Activated naive CD8-positive, alpha-beta T cell treated with anti-CD3 and anti-CD28 coated beads for 36 hours (primary cell): Measurements from ENCODE around the gene MAP3K8. TPM values are rescaled to one million over a fixed set of nuclear protein-coding genes. Genes with fewer than 3 reads are reported as not detected.
A peak's percentile ranks its signal among the peaks of the same experiment; 100 is the strongest.
"Not testable (repeated sequence)": the region's sequence is repeated elsewhere in the genome, so short reads cannot be mapped to it uniquely, and the experiment has no call there.

Experiments
- DNase-seq: peaks from one replicate; pipeline ENCODE4 v3.0.0; 2021
- H3K27ac Mint-ChIP-seq: one replicate; pipeline ENCODE4 v1.8.0; 2022; ENCODE audit warnings: mild to moderate bottlenecking, moderate library complexity, mixed read lengths
- H3K27me3 Mint-ChIP-seq: one replicate; pipeline ENCODE4 v1.8.0; 2022; ENCODE audit warnings: mild to moderate bottlenecking, mixed read lengths
- H3K36me3 Mint-ChIP-seq: one replicate; pipeline ENCODE4 v1.8.0; 2021; ENCODE audit warnings: mild to moderate bottlenecking, mixed read lengths
- H3K4me1 Mint-ChIP-seq: one replicate; pipeline ENCODE4 v1.8.0; 2021; ENCODE audit warnings: mixed read lengths
- H3K4me3 Mint-ChIP-seq: one replicate; pipeline ENCODE4 v1.8.0; 2022; ENCODE audit warnings: mild to moderate bottlenecking, moderate library complexity, mixed read lengths
- H3K9me3 Mint-ChIP-seq: one replicate; pipeline ENCODE4 v1.8.0; 2022; ENCODE audit warnings: mixed read lengths
- total RNA-seq, 2 experiments: library from RNA; stranded (reverse); gene quantifications; one replicate each; pipeline ENCODE4 v1.2.3, GENCODE V29; 2021

The MAP3K8 gene
- total RNA-seq, 2 experiments from 2014 or later = 18.0 to 18.5 TPM

- H3K4me1 Mint-ChIP-seq = peaks cover 7% of the 10 kb centered on the region
- no peaks in the 10 kb centered on the region for H3K27me3 Mint-ChIP-seq
- H3K36me3 Mint-ChIP-seq = no peaks in the 10 kb centered on the region
- no peak overlapping the region for H3K27ac Mint-ChIP-seq
- no peak overlapping the region for H3K4me3 Mint-ChIP-seq
- no peak for DNase-seq
- H3K9me3 Mint-ChIP-seq = no peaks in the 10 kb centered on the region
Observed at GRCh38 chr10:30412901-30413300, 21.1 kb upstream of the MAP3K8 start.

- DNase-seq = no peak
Observed at GRCh38 chr10:30413996-30414576, 19.9 kb upstream of the MAP3K8 start.

GRCh38 chr10:30415593-30415992 is 18.4 kb upstream of the MAP3K8 start:
- no peaks in the 10 kb centered on the region for H3K27me3 Mint-ChIP-seq
- H3K4me3 Mint-ChIP-seq = no peak overlapping the region
- no peaks in the 10 kb centered on the region for H3K9me3 Mint-ChIP-seq
- DNase-seq = no peak
- no peak overlapping the region for H3K27ac Mint-ChIP-seq
- peaks cover 31% of the 10 kb centered on the region for H3K4me1 Mint-ChIP-seq
- no peaks in the 10 kb centered on the region for H3K36me3 Mint-ChIP-seq

More at GRCh38 chr10:30413996-30414576, 19.9 kb upstream of the MAP3K8 start:
- Mint-ChIP-seq H3K4me1 (peaks cover 17% of the 10 kb centered on the region), H3K9me3 (no peaks in the 10 kb centered on the region), H3K4me3 (no peak overlapping the region), H3K27me3 (no peaks in the 10 kb centered on the region), H3K36me3 (no peaks in the 10 kb centered on the region), H3K27ac (no peak overlapping the region)

GRCh38 chr10:30417301-30417700 is 16.7 kb upstream of the MAP3K8 start:
- no peaks in the 10 kb centered on the region for H3K9me3 Mint-ChIP-seq
- H3K27me3 Mint-ChIP-seq = no peaks in the 10 kb centered on the region
- H3K4me3 Mint-ChIP-seq = no peak overlapping the region
- DNase-seq = no peak
- peaks cover 37% of the 10 kb centered on the region for H3K4me1 Mint-ChIP-seq
- H3K36me3 Mint-ChIP-seq = no peaks in the 10 kb centered on the region
- H3K27ac Mint-ChIP-seq = no peak overlapping the region

GRCh38 chr10:30420266-30420665 is 13.7 kb upstream of the MAP3K8 start:
- Mint-ChIP-seq H3K27ac (no peak overlapping the region), H3K27me3 (no peaks in the 10 kb centered on the region), H3K9me3 (no peaks in the 10 kb centered on the region), H3K36me3 (no peaks in the 10 kb centered on the region), H3K4me1 (peaks cover 40% of the 10 kb centered on the region), H3K4me3 (no peak overlapping the region)
- no peak for DNase-seq

GRCh38 chr10:30420766-30421165 is 13.2 kb upstream of the MAP3K8 start:
- Mint-ChIP-seq H3K36me3 (no peaks in the 10 kb centered on the region), H3K4me3 (no peak overlapping the region), H3K27me3 (no peaks in the 10 kb centered on the region), H3K27ac (no peak overlapping the region), H3K9me3 (no peaks in the 10 kb centered on the region), H3K4me1 (peaks cover 39% of the 10 kb centered on the region)
- no peak for DNase-seq

- Mint-ChIP-seq H3K4me1 (peaks cover 40% of the 10 kb centered on the region), H3K27ac (no peak overlapping the region), H3K4me3 (no peak overlapping the region)
Observed at GRCh38 chr10:30422151-30422695, 11.8 kb upstream of the MAP3K8 start.

GRCh38 chr10:30422981-30423654 is 10.9 kb upstream of the MAP3K8 start:
- H3K4me3 Mint-ChIP-seq = no peak overlapping the region
- peaks cover 43% of the 10 kb centered on the region for H3K4me1 Mint-ChIP-seq
- no peaks in the 10 kb centered on the region for H3K27me3 Mint-ChIP-seq
- no peak overlapping the region for H3K27ac Mint-ChIP-seq
- DNase-seq = no peak
- H3K9me3 Mint-ChIP-seq = no peaks in the 10 kb centered on the region
- no peaks in the 10 kb centered on the region for H3K36me3 Mint-ChIP-seq

More at GRCh38 chr10:30422151-30422695, 11.8 kb upstream of the MAP3K8 start:
- no peaks in the 10 kb centered on the region for H3K36me3 Mint-ChIP-seq
- no peak for DNase-seq
- H3K9me3 Mint-ChIP-seq = no peaks in the 10 kb centered on the region
- no peaks in the 10 kb centered on the region for H3K27me3 Mint-ChIP-seq

GRCh38 chr10:30423655-30424275 is 10.2 kb upstream of the MAP3K8 start:
- peaks cover 40% of the 10 kb centered on the region for H3K4me1 Mint-ChIP-seq
- H3K36me3 Mint-ChIP-seq, H3K4me3 Mint-ChIP-seq, H3K27me3 Mint-ChIP-seq, H3K9me3 Mint-ChIP-seq, DNase-seq, H3K27ac Mint-ChIP-seq: not testable (repeated sequence)

- Mint-ChIP-seq H3K36me3 (no peaks in the 10 kb centered on the region), H3K27ac (no peak overlapping the region)
Observed at GRCh38 chr10:30425336-30426075, 8.5 kb upstream of the MAP3K8 start.

GRCh38 chr10:30430544-30431298 is 3.3 kb upstream of the MAP3K8 start:
- Mint-ChIP-seq H3K27ac (no peak overlapping the region), H3K27me3 (peaks cover 4% of the 10 kb centered on the region), H3K9me3 (no peaks in the 10 kb centered on the region), H3K36me3 (peaks cover 6% of the 10 kb centered on the region), H3K4me3 (peak overlapping the region; percentile 22), H3K4me1 (peaks cover 30% of the 10 kb centered on the region)
- DNase-seq = no peak

More at GRCh38 chr10:30425336-30426075, 8.5 kb upstream of the MAP3K8 start:
- peaks cover 24% of the 10 kb centered on the region for H3K4me1 Mint-ChIP-seq
- H3K27me3 Mint-ChIP-seq = no peaks in the 10 kb centered on the region
- no peak for DNase-seq
- no peak overlapping the region for H3K4me3 Mint-ChIP-seq
- no peaks in the 10 kb centered on the region for H3K9me3 Mint-ChIP-seq

- peaks cover 37% of the 10 kb centered on the region for H3K4me1 Mint-ChIP-seq
- H3K9me3 Mint-ChIP-seq = no peaks in the 10 kb centered on the region
- peaks cover 4% of the 10 kb centered on the region for H3K27me3 Mint-ChIP-seq
- H3K36me3 Mint-ChIP-seq = peaks cover 6% of the 10 kb centered on the region
- no peak overlapping the region for H3K27ac Mint-ChIP-seq
- DNase-seq = no peak
- no peak overlapping the region for H3K4me3 Mint-ChIP-seq
Observed at GRCh38 chr10:30431435-30431911, 2.5 kb upstream of the MAP3K8 start.

GRCh38 chr10:30432622-30433305 is 1.2 kb upstream of the MAP3K8 start:
- Mint-ChIP-seq H3K4me1 (peaks cover 43% of the 10 kb centered on the region), H3K9me3 (no peaks in the 10 kb centered on the region), H3K27ac (peak overlapping the region; percentile 88), H3K4me3 (peak overlapping the region; percentile 89), H3K36me3 (peaks cover 18% of the 10 kb centered on the region), H3K27me3 (peaks cover 4% of the 10 kb centered on the region)
- DNase-seq = no peak

GRCh38 chr10:30433306-30433729 is 666 bp upstream of the MAP3K8 start:
- DNase-seq = peak; percentile 53
- Mint-ChIP-seq H3K27ac (peak overlapping the region; percentile 88), H3K4me3 (peak overlapping the region; percentile 89), H3K9me3 (no peaks in the 10 kb centered on the region), H3K36me3 (peaks cover 24% of the 10 kb centered on the region), H3K4me1 (peaks cover 44% of the 10 kb centered on the region), H3K27me3 (peaks cover 4% of the 10 kb centered on the region)
